OCI-LY7 (cell line): Measurements from ENCODE around the gene CUL2.

ENCODE experiments used
- EZH2phosphoT487 ChIP-seq: fragments of 200-600 bp; sonication (generic); IDR thresholded peaks from 2 replicates; pipeline ENCODE4 v1.6.1; 2018; ENCODE audit warnings: low read depth, borderline replicate concordance, mild to moderate bottlenecking, mixed run types, antibody characterized with exemption, low read length, moderate library complexity, mixed read lengths
- TF ChIP-seq, protein P1 (sequence below): fragments of 200-600 bp; sonication (generic); conservative IDR thresholded peaks from 2 replicates; pipeline ENCODE4 v1.5.1; 2014; ENCODE audit warnings: mild to moderate bottlenecking, antibody characterized with exemption, low read length, moderate library complexity, mixed read lengths

DNA sequence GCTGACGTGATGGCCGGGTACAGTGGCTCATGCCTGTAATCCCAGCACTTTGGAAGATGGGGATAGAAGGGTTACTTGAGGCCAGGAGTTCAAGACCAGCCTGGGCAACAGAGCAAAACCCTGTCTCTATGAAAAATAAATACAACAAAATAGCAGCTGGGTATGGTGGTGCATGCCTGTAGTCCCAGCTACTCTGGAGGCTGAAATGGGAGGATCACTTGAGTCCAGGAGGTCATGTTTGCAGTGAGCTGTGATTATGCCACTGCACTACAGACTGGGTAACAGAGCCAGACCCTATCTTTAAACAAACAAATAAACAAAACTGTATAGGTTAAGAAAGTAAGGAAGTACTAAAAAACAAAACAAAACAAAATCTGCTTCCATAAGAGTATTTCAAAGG lies 6.2 kb upstream of the CUL2 start:
- TF ChIP-seq, protein P1, sequence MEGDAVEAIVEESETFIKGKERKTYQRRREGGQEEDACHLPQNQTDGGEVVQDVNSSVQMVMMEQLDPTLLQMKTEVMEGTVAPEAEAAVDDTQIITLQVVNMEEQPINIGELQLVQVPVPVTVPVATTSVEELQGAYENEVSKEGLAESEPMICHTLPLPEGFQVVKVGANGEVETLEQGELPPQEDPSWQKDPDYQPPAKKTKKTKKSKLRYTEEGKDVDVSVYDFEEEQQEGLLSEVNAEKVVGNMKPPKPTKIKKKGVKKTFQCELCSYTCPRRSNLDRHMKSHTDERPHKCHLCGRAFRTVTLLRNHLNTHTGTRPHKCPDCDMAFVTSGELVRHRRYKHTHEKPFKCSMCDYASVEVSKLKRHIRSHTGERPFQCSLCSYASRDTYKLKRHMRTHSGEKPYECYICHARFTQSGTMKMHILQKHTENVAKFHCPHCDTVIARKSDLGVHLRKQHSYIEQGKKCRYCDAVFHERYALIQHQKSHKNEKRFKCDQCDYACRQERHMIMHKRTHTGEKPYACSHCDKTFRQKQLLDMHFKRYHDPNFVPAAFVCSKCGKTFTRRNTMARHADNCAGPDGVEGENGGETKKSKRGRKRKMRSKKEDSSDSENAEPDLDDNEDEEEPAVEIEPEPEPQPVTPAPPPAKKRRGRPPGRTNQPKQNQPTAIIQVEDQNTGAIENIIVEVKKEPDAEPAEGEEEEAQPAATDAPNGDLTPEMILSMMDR = no peak
- TF ChIP-seq EZH2phosphoT487 = no peak
